GM18873 (cell line): ENCODE measurements around the gene MAN2B2.

Experiments used
- ATAC-seq: cut with Tn5 transposase; IDR thresholded peaks from one replicate; pipeline ENCODE4 v1.9.1; 2021; ENCODE audit warnings: mild to moderate bottlenecking, moderate library complexity, moderate number of reproducible peaks; ENCODE audit not compliant: unreplicated experiment, low FRiP score

MAN2B2 gene

GRCh38 chr4:6574747-6575502, at the start of gene MAN2B2:
Gene MAN2B2 (plus strand): TSS chr4:6575189. CDS start chr4:6575211, 22 bp downstream.
- ATAC-seq, result peak; percentile 67

- ATAC-seq, result no peak
Observed at GRCh38 chr4:6525474-6525873, 49.5 kb upstream of the MAN2B2 start.

GRCh38 chr4:6526156-6526555, 48.8 kb upstream of the MAN2B2 start:
- ATAC-seq, result no peak

- no peak for ATAC-seq
Observed at GRCh38 chr4:6526671-6527091, 48.3 kb upstream of the MAN2B2 start.

- ATAC-seq, result no peak
Observed at GRCh38 chr4:6527259-6527658, 47.7 kb upstream of the MAN2B2 start.

- no peak for ATAC-seq
Observed at GRCh38 chr4:6527683-6528595, 47.0 kb upstream of the MAN2B2 start.

- no peak for ATAC-seq
Observed at GRCh38 chr4:6529021-6529420, 46.0 kb upstream of the MAN2B2 start.

- ATAC-seq, result no peak
Observed at GRCh38 chr4:6530301-6530700, 44.7 kb upstream of the MAN2B2 start.

GRCh38 chr4:6530964-6531363, 44.0 kb upstream of the MAN2B2 start:
- no peak for ATAC-seq

- ATAC-seq, result no peak
Observed at GRCh38 chr4:6532102-6532501, 42.9 kb upstream of the MAN2B2 start.

GRCh38 chr4:6532658-6533057, 42.3 kb upstream of the MAN2B2 start:
- ATAC-seq, result no peak

GRCh38 chr4:6534050-6534449, 40.9 kb upstream of the MAN2B2 start:
- ATAC-seq, result no peak

GRCh38 chr4:6534618-6535328, 40.2 kb upstream of the MAN2B2 start:
- no peak for ATAC-seq

- no peak for ATAC-seq
Observed at GRCh38 chr4:6535329-6535692, 39.7 kb upstream of the MAN2B2 start.

GRCh38 chr4:6535706-6536105, 39.3 kb upstream of the MAN2B2 start:
- ATAC-seq, result no peak

GRCh38 chr4:6538111-6538510, 36.9 kb upstream of the MAN2B2 start:
- ATAC-seq, result no peak

GRCh38 chr4:6538575-6538974, 36.4 kb upstream of the MAN2B2 start:
- ATAC-seq, result no peak

- no peak for ATAC-seq
Observed at GRCh38 chr4:6539009-6539764, 35.8 kb upstream of the MAN2B2 start.

GRCh38 chr4:6540879-6541278, 34.1 kb upstream of the MAN2B2 start:
- ATAC-seq, result no peak

GRCh38 chr4:6541789-6542188, 33.2 kb upstream of the MAN2B2 start:
- no peak for ATAC-seq
